ENCODE measurements around the gene PCSK1N. TPM values are rescaled to one million over a fixed set of nuclear protein-coding genes. Genes with fewer than 3 reads are reported as not detected.
A peak's percentile ranks its signal among the peaks of the same experiment; 100 is the strongest.

PCSK1N gene
- total RNA-seq, 1 donor from 2014 or later, result 3.0 TPM

DNA sequence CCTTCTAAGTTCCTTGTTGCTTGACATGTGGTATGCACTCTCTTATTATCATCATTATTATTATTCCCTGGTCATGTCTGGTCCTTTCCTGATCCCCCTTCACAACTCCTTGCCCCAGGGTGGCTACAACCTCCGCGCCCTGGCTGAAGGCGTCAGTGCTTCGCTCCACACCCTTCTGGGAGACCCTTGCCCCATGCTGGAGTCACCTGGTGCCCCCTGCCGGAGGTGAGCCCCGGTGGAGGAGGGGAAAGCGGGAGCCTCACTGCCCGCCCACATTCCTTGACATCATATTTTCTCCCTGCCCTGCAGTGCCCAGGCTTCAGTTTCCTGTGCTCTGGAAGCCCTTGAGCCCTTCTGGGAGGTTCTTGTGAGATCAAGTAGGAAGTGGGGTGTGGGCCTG lies 20.1 kb downstream of the PCSK1N start:
- intact Hi-C loops (cut with DNase I), result no loop called here
- no peak overlapping the region for H3K4me3 ChIP-seq
- no peaks in the 10 kb centered on the region for H3K27me3 ChIP-seq (ENCODE audit: low read depth)
- no peaks in the 10 kb centered on the region for H3K9me3 ChIP-seq
- ATAC-seq (no peak), DNase-seq (no peak)
- H3K27ac ChIP-seq, result no peak overlapping the region
- H3K36me3 ChIP-seq, result peaks cover 49% of the 10 kb centered on the region
- TF ChIP-seq, protein P1, sequence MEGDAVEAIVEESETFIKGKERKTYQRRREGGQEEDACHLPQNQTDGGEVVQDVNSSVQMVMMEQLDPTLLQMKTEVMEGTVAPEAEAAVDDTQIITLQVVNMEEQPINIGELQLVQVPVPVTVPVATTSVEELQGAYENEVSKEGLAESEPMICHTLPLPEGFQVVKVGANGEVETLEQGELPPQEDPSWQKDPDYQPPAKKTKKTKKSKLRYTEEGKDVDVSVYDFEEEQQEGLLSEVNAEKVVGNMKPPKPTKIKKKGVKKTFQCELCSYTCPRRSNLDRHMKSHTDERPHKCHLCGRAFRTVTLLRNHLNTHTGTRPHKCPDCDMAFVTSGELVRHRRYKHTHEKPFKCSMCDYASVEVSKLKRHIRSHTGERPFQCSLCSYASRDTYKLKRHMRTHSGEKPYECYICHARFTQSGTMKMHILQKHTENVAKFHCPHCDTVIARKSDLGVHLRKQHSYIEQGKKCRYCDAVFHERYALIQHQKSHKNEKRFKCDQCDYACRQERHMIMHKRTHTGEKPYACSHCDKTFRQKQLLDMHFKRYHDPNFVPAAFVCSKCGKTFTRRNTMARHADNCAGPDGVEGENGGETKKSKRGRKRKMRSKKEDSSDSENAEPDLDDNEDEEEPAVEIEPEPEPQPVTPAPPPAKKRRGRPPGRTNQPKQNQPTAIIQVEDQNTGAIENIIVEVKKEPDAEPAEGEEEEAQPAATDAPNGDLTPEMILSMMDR (IDR thresholded peaks at IDR 0.05), result no peak
- no peaks in the 10 kb centered on the region for H3K4me1 ChIP-seq

DNA sequence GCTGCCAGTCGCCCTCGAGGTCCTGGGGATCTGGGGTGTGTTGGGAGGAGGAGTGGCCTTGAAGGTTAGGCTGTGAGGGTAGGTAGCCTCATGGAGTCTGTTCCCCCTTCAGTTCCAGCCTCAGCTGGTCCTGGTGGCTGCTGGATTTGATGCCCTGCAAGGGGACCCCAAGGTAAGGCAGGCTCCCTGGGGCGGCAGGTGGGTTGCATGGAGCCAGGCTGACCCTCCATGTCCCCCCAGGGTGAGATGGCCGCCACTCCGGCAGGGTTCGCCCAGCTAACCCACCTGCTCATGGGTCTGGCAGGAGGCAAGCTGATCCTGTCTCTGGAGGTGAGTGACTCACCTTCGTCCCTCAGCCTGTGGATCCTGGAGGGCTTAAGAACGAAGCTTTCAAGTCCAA lies 20.7 kb downstream of the PCSK1N start:
- Histone ChIP-seq H3K9me3 (no peaks in the 10 kb centered on the region), H3K27me3 (ENCODE audit: low read depth) (no peaks in the 10 kb centered on the region), H3K4me1 (no peaks in the 10 kb centered on the region), H3K4me3 (no peak overlapping the region), H3K27ac (no peak overlapping the region), H3K36me3 (peaks cover 53% of the 10 kb centered on the region)
- intact Hi-C loops (cut with DNase I), result no loop called here
- ATAC-seq (no peak), DNase-seq (no peak)
- TF ChIP-seq, protein P1 (IDR thresholded peaks at IDR 0.05), result no peak

DNA sequence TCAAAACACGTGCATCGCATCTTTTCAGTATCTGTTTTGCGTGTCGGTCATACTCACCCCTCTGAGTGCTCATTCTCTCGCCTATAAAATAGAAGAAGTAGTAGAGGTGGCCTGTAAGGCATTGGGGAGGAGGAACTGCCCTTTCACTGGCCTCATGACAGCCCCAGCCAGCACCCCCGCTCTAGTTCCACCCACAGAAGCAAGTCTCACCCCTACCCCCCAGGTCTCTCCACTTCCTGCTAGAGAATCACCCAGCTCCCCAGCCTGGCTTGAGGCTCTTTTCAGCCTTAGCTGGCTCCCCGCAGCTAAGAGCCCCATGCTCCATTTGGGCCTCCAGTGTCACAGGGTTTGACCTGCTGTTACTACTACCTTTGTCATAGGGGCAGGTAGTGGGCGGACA lies 21.8 kb downstream of the PCSK1N start:
- intact Hi-C loops (cut with DNase I), result no loop called here
- peaks cover 53% of the 10 kb centered on the region for H3K36me3 ChIP-seq
- no peaks in the 10 kb centered on the region for H3K9me3 ChIP-seq
- H3K27ac ChIP-seq, result no peak overlapping the region
- H3K4me3 ChIP-seq, result no peak overlapping the region
- H3K4me1 ChIP-seq, result no peaks in the 10 kb centered on the region
- no peaks in the 10 kb centered on the region for H3K27me3 ChIP-seq (ENCODE audit: low read depth)
- no peak for DNase-seq
- ATAC-seq, result peak; percentile 50 to 61
- TF ChIP-seq, protein P1 (IDR thresholded peaks at IDR 0.05), result no peak

DNA sequence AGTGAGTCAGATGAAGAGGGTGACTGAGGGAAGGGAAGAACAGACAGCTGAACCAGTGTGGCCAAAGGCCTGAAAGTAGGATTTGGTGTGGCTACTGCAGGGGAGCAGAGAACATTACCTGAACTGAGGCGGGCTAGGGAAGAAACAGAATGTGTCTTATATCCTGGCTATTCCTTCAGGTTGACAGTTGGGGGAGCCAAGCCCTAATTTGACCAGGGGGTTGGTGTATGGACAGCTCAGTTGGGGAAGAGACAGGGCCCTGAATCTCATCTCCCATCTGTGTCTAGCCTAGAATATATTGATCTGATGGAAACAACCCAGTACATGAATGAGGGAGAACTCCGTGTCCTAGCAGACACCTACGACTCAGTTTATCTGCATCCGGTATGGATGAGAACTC lies 29.3 kb downstream of the PCSK1N start:
- DNase-seq, result no peak
- ATAC-seq, result no peak
- intact Hi-C loops (cut with DNase I), result no loop called here
- peaks cover 15% of the 10 kb centered on the region for H3K36me3 ChIP-seq
- H3K4me3 ChIP-seq, result no peak overlapping the region
- TF ChIP-seq, protein P1 (IDR thresholded peaks at IDR 0.05), result no peak
- H3K9me3 ChIP-seq, result no peaks in the 10 kb centered on the region
- no peak overlapping the region for H3K27ac ChIP-seq
- no peaks in the 10 kb centered on the region for H3K27me3 ChIP-seq (ENCODE audit: low read depth)
- no peaks in the 10 kb centered on the region for H3K4me1 ChIP-seq

DNA sequence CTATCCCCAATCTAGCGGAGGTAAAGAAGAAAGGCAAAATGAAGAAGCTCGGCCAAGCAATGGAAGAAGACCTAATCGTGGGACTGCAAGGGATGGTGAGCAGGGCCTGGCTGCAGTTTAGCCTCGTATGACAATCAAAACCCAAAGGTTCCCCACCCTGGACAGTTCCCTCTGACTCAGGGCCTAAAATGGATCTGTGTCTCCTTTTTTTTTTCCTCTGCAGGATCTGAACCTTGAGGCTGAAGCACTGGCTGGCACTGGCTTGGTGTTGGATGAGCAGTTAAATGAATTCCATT lies 32.6 kb downstream of the PCSK1N start:
- TF ChIP-seq, protein P1 (IDR thresholded peaks at IDR 0.05), result no peak
- Histone ChIP-seq H3K36me3 (peaks cover 3% of the 10 kb centered on the region), H3K9me3 (no peaks in the 10 kb centered on the region), H3K27ac (peak overlapping the region; percentile 89), H3K4me3 (peak overlapping the region; percentile 56), H3K27me3 (ENCODE audit: low read depth) (no peaks in the 10 kb centered on the region), H3K4me1 (peaks cover 5% of the 10 kb centered on the region)
- intact Hi-C loops (cut with DNase I), result no loop called here
- ATAC-seq (no peak), DNase-seq (no peak)
